NCI-H2196 (cell line): Measurements from ENCODE around the gene CAMSAP1.
"Not testable (repeated sequence)": the region's sequence is repeated elsewhere in the genome, so short reads cannot be mapped to it uniquely, and the experiment has no call there.

Experiments
- DNase-seq: peaks from one replicate; lab custom pipeline; 2025; ENCODE audit not compliant: unreplicated experiment; lab: John Stamatoyannopoulos, UW

The CAMSAP1 gene

DNA sequence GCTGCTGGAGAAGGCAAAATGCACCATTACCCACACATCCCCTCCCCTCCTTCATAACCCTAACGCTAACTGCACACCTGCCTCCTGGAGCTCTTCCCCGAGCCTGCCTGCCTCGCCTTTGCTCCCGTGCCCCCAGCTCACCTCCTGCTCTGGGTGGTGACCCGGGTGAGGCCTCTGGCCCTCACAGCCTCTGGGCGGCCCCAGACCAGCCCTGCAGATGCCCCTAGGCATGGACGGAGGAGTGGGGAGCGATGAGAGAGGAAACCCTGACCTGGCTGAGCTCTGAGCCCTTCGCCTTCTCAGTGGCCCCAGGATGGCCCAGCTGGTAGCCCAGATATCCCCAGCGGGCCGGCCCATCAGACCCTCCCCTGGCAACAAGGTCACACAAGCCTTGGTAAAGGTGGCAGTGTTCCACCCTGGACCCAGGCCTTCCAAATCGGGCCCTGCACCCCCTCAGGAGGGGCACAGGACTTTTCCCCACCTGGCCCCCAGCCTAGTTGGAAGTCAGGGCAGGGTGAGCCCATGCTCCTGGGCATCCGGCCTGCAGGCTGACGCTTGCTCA, 14.5 kb upstream of the CAMSAP1 start:
- DNase-seq: no peak

DNA sequence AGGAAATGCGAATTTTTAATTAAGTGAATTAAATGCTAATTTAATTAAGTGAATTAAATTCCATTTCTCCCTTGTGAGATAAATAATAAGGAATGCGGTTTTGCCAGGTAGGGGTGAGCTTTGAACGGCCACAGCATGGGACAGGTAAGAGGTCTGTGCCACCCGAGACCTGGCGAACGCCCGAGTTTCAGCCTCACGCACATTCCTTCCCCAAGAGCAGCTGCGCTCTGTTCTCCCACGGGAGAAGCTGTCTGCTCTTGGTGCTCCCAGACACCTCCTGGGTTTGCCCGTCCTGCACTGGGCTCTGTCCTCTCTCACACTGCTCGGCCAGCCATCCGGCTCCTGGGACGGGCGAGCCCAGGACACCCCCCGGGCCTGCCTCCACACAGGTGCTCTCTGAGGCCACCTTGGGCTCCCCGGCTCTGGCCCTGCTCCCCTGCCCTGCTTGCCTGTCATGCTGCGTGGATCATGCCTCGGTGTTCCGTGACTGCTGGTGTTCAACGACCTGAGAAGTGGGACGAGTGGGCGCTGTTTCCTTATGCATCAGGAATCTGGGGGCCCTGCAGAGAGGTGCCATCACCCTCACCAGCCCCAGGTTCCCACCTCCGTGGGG, 13.7 kb upstream of the CAMSAP1 start:
- no peak for DNase-seq

DNA sequence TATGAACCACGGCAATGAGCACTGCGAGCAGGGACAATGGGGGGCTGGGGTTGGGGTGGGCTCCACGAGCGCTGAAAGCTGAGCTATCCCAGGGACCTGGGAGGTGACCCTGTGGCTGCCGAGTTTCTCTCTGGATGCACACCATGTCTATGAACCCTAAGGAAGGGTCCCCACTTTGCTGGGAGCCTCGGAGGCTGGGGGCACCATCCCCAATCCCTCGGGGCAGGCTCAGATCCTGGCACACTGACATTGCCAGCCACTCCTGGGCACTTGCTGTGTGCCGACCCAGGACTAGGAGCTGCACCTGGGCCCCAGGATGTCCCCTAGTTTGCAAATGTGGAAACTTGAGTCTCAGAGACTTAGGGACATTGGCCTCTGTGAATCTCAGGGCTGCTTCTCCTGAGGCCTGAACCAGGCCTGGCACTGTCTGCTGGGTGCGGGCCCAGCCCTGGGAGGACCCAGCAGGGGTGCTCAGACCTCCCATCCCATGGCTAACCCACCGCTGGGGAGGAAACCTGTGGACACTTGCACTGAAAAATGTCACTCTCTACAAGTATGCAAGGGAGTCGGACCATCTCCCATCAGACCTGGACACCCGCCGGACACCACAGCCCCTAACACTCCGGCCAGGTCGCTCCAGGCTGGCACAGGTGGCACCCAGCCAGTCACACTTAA, 13.0 kb upstream of the CAMSAP1 start:
- DNase-seq: no peak

DNA sequence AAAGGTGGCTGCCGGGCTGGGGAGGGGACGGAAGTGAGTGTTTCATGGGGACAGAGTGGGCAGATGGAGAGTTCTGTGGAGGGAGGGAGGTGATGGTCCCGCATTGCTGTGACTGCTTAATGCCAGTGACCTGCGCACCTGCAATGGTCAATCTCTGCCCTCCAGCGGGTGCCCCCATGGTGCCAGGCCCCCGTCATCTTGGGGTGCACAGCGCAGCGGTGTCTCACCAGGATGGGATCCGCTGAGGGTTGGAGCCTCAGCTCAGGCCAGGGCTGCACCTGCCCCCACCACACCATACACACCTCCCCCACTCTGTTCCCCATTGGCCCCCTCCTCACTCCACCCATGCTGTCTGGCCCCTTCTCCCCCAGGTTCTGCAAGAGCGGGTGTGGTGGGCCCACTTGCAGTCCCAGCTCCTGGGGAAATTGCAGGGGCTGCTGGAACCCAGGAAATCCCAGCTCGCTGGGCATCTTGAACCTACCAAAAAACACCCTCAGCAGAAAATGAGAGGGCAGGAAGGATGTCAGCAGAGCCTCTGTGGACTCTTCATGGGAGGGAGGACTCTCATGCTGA, 12.1 kb upstream of the CAMSAP1 start:
- no peak for DNase-seq

DNA sequence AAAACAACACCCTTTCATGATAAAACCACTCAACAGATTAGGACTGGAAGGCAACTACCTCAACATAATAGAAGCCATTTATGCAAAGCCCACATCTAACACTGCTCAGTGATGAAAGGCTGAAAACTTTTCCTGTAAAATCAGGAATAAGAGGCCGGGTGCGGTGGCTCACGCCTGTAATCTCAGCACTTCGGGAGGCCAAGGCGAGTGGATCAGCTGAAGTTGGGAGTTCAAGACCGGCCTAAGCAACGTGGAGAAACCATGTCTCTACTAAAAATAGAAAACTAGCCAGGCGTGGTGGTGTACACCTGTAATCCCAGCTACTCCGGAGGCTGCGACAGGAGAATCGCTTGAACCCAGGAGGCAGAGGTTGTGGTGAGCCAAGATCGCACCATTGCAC, 8.9 kb upstream of the CAMSAP1 start:
- DNase-seq: not testable (repeated sequence)

DNA sequence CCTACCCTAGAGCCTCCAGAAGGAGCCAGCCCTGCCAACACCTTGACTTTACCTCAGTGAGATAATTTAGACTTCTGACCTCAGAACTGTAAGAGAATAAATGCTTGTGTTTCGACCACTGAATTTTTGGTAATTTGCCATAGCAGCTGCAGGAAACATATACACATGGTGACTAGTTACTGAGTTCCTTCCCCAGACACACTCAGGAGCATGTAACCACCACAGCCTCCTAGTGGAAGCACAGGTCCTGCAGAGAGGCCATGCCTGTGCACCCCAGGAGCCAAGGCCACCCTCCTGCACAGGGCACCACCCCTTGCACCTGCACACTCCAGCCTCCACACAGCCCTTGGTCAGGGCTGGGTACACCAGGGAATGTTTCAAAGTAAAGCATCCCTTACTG, 7.6 kb upstream of the CAMSAP1 start:
- no peak for DNase-seq

DNA sequence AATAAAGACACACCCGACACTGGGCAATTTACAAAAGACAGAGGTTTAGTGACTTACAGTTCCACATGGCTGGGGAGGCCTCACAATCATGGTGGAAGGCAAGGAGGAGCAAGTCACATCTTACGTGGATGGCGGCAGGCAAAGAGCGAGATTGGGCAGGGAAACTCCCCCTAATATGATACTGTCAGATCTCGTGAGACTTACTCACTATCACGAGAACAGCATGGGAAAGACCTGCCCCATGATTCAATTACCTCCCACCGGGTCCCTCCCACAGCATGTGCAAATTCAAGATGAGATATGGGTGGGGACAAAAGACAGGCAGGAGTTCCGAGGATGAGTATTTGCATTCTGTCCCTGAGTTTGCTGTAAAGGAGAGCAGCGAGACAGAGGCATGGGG, 3.9 kb upstream of the CAMSAP1 start:
- not testable (repeated sequence) for DNase-seq

DNA sequence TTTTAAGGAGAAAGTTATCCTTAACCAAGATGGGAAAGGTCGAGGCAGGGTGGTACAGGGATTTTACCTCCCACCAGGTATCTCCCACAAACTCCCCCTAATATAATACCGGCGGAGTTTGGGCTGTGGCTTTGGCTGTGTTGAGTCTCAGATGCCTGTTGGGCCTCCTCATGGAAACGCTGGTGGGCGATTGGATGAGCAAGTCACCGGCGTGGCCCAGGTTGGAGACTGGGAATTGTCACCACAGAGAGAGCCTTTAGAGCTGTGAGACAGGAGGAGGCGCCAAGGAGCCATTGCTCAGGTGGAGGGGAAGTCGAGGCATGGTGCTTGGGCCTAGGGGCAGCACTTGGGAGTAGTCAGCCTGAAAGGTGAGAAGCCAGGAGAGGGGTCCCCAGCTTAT, 3.4 kb upstream of the CAMSAP1 start:
- DNase-seq: no peak

DNA sequence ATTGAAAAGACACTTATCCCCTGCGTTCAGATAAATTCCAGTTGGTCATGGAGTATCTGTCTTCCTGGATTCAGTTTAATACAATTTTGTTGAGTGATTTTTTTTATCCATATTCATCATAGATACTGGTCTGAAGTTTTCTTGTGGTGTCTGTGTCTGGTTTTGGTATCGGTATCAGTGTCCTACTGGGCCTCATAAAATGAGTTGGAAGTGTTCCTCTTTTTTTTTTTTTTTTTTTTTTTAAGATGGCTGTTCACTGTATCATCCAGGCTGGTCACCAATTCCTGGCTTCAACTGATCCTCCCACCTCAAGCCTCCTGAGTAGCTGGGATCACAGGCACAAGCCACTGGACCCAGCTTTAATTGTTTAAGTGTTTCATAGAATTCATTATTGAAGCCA, 2.9 kb upstream of the CAMSAP1 start:
- DNase-seq: no peak

DNA sequence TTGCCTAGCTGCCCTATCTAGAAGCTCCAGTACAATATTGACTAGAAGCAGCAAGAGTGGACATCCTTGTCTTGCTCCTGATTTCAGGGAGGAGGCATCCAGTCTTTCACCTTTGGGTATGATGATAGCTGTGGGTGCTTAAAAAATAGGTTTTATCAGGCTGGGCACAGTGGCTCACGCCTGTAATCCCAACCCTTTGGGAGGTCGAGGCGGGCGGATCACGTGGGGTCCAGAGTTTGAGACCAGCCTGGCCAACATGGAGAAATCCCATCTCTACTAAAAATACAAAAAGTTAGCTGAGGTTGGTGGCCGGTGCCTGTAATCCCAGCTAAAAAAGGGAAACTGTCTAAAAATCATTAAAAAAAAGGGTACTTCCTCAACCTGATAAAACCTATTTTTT, 2.0 kb upstream of the CAMSAP1 start:
- no peak for DNase-seq

DNA sequence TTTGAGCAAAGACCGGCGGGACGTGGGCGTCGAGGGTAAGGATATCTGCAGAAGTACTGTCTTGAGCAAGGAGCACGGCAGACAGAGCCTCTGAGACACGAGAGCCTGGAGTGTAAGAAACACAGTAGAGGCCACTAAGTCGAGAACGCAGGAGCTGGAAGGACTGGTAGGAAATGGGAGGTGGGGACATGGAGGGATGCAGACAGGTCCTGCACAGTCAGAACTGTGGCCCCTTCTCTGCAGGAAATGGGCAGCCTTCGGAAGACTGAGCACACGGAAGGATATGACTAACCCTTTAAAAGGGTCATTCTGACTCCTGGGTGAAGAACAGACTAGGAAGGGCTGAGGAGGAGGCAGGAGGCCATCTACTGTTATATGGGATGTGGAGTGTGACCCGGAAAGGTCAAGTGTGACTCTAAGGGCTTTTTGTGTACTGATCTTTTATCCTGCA, 1.4 kb upstream of the CAMSAP1 start:
- no peak for DNase-seq

DNA sequence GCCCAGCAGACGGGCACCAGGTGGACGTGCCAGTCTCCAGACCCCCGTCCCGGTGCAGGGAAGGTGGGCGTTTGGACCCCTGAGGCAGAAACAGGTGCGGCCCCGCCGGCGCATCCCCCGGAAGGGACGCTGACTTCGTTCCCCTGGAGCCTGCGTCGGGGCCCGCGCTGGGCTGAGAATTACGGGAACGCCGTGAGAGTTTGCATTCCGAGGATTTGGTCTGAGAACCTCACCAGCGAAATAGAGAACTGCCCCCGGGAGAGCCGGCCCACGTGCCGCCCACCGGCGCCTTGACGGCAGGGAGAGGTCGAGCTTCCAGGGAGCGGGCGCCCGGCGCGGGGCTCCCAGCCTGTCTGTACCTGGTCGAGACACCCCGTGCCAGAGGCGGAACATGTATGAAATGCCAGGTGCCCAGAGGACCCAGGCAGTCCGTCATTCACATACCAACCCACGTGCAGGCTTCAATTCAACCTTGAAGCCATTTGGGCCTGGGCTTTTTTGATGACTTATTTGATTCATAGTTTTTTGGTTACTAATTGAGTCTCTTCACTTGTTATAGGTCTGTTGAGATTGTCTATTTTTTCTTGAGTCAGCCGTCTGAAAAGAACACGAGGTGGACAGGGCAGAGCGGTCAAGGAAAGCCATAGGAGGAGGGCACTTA, 877 bp upstream of the CAMSAP1 start:
- no peak for DNase-seq

DNA sequence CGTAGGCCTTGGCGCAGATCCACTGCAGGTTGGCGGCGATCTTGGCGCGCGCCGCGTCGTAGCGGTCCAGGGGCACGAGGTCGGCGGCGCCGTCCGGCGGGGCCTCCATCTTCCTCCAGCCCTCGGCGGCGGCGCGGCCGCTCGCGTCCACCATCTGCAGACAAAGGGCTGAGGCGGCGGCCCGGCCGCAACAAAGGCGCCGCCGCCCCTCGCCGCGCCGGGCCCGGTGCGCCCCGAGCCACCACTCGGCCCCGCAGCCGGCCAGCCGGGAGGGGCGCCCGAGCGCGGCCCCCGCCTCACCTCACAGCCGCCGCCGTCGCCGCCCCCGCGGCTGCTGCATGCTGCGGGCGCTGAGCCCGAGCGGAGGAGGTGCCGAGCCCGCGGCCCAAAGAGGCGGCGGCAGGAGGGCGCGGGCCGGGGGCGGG, 328 bp downstream of the CAMSAP1 start:
- DNase-seq: peak; percentile 37

DNA sequence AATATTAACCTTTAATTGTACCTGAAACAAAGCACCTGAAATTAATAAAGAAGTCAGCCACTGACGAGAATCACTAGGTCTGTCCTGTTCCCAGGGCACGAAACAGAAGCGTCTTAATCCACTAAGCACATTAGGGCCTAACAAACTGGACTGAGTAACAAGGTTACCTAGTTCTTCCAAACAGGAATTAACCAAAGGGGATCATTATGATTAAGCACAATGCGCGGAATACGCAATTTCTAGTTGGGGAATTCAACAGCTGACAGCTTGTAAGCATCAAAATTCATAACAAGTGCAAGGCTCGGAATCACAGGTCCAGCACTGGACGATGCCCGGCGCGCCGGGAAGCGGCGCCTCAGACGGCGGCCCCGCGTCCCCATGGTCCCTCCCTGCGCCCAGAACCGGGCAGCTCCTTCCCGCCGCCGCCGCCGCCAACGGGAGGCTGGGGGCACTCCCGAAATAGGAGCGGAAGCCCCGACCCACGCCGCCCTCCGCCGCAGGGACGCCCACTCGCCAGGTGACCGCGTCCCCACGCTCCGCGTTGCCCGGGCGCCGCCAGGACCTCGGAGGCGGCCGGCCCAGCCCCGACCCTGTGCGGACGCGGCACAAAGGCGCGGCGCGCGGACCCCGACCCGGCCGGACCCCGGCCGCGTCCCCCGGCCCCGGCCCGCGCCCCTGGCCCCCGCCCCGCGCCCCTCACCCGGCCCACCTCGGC, 898 bp downstream of the CAMSAP1 start:
- no peak for DNase-seq

DNA sequence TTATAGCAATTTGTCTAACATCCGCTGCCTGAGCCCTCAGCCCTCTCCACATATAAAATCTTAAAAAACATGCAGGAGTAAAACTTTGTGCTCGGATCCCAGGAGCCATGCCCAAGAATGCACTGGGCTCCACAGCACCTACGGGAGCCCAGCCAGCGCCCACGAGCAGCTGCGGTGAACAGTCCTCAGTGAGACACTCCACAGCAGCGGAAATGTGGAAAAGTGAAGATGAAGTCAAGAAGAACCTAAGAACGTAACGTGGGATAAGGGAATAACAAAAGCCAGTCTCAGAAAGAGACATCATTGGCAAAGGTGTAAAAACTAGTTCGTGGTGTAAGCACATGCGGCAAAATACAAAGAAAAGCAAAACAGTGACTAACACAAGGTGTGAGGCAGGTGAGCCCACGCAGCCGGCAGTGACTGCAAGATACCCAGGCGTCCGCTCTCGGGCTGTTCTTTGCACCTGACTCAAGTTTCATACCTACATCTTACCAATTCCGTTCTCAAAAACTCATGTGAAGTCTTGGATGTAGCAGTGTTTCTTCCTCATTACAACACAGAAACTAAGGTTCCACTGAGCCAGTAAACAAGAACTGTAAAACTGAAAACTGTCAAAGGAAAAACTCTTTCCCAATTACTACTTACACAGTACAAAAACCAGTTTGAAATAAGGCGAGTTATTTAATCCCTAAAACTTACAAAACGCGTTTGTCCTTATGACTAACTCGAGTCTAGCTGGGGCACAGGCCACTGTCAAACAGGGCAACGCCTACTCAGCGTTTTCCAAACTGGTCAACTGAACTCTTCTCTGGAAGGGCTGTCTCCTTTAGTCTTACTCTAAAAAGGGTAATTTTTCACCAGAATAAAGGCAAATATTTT, 1.7 kb downstream of the CAMSAP1 start:
- peak; percentile 12 for DNase-seq

DNA sequence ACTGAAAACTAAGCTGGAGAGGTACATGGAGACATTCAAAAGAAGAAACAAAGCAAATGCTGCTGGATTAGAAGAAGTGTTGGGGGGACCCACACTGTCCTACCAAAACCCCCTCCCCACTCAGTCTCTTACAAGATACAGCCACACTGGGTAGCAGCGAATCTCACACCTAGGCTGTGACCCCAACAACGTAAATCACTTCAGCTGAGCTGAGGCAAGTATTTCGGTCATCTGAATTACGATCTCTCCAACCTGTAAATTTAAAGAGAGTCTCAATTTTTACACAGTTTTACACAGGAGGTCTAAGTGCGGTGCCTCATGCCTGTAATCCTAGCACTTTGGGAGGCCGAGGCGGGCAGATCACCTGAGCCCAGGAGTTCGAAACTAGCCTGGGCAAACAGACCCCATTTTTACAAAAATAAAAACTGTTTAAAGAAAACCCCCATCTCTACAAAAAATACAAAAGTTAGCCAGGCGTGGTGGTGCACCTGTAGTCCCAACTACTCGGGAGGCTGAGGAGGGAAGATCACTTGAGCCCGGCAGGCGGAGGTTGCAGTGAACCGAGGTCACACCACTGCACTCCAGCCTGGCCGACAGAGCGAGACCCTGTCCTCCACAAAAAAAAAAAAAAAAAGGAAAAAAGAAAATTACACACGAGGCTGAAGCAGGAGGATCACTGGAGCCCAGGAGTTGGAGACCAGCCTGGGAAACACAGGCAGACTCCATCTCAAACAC, 3.4 kb downstream of the CAMSAP1 start:
- no peak for DNase-seq

DNA sequence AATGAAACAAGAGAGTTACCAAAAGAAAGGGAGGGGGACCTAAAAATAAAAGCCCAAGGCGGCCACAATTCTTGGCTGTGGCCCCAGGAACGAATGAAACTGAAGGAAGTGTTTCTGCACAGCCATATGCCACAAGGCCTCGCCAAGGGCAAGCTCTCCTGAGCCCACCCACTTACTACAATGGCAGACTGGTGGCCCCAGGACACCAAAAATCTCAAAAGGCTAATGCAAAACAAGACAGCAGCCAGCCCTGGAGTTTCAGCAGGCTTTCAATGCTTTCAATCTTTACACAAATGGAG, 4.0 kb downstream of the CAMSAP1 start:
- no peak for DNase-seq

DNA sequence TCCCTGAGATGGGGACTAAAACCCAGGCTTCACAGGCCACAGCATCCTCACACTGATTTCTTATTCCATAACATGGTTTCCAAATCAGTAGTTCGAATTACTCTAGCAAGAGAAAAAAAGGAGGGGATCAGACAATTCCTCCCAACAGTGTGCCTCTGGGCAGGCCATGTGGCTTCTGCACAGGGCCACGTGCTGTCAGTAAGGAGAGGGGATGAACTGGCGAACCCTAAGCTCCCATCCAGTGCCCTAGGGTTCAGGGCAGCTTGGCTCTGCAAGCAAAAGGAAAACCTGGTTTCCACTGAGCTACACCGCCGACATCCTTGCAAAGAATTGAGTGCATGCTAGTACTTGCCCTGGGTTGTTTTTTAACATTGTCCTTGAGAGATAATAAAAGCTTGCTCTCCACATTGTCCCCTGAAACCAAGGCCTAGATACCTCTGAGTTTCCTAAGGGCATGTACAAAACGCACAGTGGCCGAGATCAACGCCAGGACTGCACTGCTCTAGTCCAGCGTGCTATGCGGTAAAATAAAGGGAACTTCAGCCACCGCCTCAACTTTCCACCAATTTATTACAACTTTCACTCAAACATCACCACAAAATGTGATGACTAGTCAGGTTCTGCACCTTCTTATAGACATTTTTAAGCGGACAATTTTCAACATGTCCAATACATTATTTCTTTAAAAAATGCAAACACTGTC, 4.5 kb downstream of the CAMSAP1 start:
- DNase-seq: no peak

DNA sequence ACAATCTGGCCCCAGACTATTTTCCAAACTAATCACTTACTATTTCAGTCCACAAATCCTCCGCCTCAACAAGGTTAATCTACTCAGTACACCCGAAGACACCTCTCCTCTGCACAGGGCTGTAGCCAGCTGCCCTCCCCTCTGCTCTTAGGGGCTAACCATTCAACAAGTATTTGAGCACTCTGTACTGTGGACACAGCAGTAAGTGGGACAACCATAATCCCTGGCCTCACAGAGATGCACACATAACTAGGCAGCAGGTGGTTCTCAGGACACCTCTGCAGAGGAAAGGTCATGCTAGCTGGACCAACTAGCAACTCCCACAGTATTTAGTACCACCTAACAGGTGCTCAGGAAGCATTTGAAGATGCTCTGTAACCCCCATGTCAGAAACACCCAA, 5.5 kb downstream of the CAMSAP1 start:
- no peak for DNase-seq
